Amygdala (tissue), 56 donors: Measurements from ENCODE around the gene ZNF444.
A peak's percentile ranks its signal among the peaks of the same experiment; 100 is the strongest.
"Not testable (repeated sequence)": the region's sequence is repeated elsewhere in the genome, so short reads cannot be mapped to it uniquely, and the experiment has no call there.

Experiments
- DNase-seq, 56 donors: peaks; one replicate each; lab custom pipeline; 2025; lab: John Stamatoyannopoulos, UW

The ZNF444 gene

GRCh38 chr19:56142897-56143434 lies 1.9 kb downstream of the ZNF444 start:
- DNase-seq: no peak

- DNase-seq: no peak
Measured at GRCh38 chr19:56144376-56144775, 3.3 kb downstream of the ZNF444 start.

GRCh38 chr19:56144831-56145230 lies 3.7 kb downstream of the ZNF444 start:
- no peak for DNase-seq

GRCh38 chr19:56145698-56146097 lies 4.6 kb downstream of the ZNF444 start:
- no peak for DNase-seq

- DNase-seq: no peak
Measured at GRCh38 chr19:56146904-56147303, 5.8 kb downstream of the ZNF444 start.

- DNase-seq: no peak
Measured at GRCh38 chr19:56147307-56147706, 6.2 kb downstream of the ZNF444 start.

- DNase-seq: no peak
Measured at GRCh38 chr19:56148096-56148495, 7.0 kb downstream of the ZNF444 start.

GRCh38 chr19:56148955-56149655 lies 8.0 kb downstream of the ZNF444 start:
- not testable (repeated sequence) for DNase-seq

GRCh38 chr19:56149656-56150038 lies 8.6 kb downstream of the ZNF444 start:
- DNase-seq: no peak

- no peak for DNase-seq
Measured at GRCh38 chr19:56150358-56150757, 9.3 kb downstream of the ZNF444 start.

- no peak for DNase-seq
Measured at GRCh38 chr19:56152644-56153043, 11.6 kb downstream of the ZNF444 start.

- DNase-seq: no peak
Measured at GRCh38 chr19:56153507-56153906, 12.4 kb downstream of the ZNF444 start.

GRCh38 chr19:56155124-56155687 lies 14.1 kb downstream of the ZNF444 start:
- peak in 3 of 56 donors; percentile 4 to 5 (median 5) for DNase-seq

GRCh38 chr19:56156768-56157167 lies 15.7 kb downstream of the ZNF444 start:
- no peak for DNase-seq

- no peak for DNase-seq
Measured at GRCh38 chr19:56158170-56158757, 17.2 kb downstream of the ZNF444 start.

- no peak for DNase-seq
Measured at GRCh38 chr19:56159009-56159559, 18.0 kb downstream of the ZNF444 start.

- DNase-seq: no peak
Measured at GRCh38 chr19:56159622-56160271, 18.7 kb downstream of the ZNF444 start.

- no peak for DNase-seq
Measured at GRCh38 chr19:56161534-56161933, 20.4 kb downstream of the ZNF444 start.

GRCh38 chr19:56162258-56162657 lies 21.2 kb downstream of the ZNF444 start:
- no peak for DNase-seq

GRCh38 chr19:56163097-56163496 lies 22.0 kb downstream of the ZNF444 start:
- no peak for DNase-seq

GRCh38 chr19:56167064-56167578 lies 26.0 kb downstream of the ZNF444 start:
- DNase-seq: no peak
